Right forelimb (tissue), 1 donor: ENCODE measurements around the gene SAP30BP.

ENCODE experiments used
- DNase-seq: peaks from one replicate; pipeline ENCODE4 v3.0.0-alpha.2; 2018

The SAP30BP gene

DNA sequence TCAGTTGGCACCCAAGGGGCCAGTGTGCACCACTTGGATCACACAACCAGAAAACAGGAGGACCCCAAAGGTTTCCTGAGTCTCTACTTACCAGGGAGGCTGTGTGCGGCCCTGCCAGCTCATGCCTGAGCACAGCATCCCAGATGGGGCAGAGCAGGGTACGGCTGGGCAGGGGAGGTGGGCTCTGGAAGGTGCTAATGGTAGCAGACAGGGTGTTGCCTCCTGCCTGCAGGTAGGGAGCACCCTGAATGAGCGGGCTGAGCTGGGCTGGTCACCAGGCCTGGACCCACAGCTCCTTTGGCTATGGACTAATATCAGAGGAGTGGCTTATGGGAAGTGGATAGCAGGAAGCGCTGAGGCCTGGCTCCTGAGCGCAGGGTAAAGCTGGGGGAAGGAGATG, 14.8 kb upstream of the SAP30BP start:
- no peak for DNase-seq

- DNase-seq: no peak
These were observed 14.1 kb upstream of the SAP30BP start for GRCh38 chr17:75652934-75653549.

DNA sequence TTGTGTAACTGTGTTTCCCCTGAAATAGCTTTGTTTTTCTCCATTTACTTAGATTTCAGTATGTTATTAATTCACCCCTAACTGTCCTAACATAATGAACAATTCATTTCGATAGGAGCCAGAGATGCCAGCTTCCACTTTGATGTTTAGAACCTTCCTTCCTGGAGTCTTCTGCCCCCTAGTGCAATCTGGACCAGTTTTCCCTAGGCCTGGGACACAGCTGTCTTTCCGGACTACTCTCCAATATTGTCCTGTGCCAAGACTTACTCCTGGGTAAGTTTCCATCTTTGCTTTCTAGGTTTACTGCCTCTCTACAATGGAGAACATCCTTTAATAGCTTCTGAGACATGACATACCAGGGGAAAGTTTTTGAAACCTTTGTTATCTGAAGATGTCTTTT, 13.0 kb upstream of the SAP30BP start:
- DNase-seq: no peak

DNA sequence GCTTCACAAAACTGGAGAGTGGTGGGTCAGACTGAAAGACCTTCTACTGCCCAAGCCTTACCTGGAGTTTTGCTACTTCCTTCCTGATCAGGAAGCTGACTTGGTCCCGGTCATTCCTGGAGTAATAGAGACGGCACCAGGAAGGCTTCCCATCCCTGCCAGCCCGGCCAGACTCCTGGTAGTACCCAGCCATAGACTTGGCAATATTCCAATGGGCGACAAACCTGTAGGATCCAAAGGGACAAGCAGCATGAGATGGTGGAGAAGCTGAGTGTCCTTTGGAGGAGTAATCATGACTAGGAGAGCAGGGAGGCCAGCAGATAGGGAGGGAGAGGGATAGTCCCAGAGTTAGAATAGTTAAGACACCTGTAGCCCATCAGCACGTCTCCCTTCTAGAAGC, 8.9 kb upstream of the SAP30BP start:
- DNase-seq: no peak

DNA sequence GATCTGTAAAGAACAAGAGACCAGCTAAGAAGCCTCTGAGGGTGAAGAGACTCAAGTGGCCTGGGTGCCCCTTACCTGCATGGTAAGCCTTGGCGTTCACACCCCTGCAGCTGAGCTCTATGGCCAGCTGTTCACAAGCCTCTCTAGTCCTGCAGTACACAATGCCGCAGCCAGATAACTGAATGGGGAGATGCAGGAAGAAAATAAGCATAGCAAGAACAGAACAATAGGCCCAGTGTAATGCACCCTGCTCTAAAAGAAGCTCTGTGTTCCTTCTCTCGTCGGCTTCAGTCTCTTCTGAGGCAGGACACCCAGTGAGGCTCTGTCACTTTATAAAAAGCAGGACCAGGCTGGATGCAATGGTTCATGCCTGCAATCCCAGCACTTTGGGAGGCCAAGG, 5.6 kb upstream of the SAP30BP start:
- DNase-seq: no peak

GRCh38 chr17:75662511-75662910, 4.6 kb upstream of the SAP30BP start:
- no peak for DNase-seq

DNA sequence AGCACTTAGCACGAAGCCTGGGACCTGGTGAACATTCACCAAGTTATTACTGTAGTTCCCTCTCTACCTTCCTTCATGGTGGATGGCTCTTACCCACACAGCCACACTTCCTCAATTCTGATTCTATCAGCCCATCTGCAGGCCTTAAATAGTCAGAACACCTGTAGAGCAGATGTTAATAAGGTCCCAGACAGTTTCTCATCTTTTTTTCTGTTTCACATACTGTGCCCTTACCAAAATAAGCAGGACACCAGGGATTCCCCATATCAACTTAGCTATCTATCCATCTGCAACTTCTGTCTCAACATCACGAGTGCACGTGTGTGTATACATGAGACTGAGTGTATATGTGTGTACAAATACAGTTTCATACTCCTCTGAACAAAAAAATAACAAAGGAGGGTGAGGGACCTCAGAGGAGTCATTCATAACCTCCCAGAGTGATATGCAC, 3.0 kb upstream of the SAP30BP start:
- no peak for DNase-seq

DNA sequence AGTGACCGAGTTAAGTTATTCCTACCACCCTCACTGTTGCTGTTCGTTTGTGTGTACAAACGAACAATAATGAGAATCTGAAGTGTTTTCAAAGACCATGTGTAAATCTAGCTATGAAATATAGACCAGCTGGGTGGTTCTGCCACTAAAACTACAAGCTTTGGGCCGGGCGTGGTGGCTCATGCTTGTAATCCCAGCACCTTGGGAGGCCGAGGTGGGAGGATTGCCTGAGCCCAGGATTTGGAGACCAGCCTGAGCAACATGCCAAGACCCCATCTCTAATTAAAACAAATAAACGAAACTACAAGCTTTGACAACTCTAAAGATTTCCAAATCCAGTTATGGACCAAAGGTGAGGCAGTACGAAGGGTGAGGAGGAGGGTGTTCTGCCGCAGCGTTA, 1.2 kb upstream of the SAP30BP start:
- no peak for DNase-seq

DNA sequence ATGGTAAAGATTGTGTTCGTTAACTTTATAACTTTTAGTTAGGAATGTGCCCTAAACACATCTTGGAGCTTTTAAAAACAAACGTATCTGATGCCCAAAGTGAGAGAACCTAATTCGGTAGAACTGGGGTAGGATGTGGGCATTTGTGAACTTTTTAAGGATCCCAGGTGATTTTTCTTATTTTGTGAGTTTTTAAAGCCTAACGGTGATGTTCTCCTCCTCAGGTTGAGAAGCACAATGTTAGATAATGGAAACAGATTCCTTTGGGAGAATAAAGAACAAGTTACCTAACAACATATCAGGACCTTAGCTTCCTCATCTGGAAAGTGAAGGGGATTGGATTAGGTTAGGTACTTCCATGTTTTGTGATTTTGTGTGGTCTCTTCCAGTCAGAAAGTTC, 687 bp downstream of the SAP30BP start:
- DNase-seq: no peak

DNA sequence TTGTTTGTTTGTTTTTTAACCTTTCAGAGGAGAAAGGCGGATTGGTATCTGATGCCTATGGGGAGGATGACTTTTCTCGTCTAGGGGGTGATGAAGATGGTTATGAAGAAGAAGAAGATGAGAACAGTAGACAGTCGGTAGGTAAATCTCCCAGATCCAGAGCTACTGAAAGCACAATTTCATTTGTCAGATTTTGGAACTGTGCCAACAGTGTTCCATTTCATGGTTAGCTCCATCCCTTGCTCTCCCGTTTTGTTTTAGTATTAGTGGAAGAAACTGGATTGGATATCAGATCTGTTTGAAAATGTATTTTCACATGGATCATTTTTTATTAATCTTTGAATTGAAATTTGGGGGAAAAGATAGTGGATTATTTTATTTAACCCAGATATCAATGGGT, 1.4 kb downstream of the SAP30BP start:
- no peak for DNase-seq

- DNase-seq: no peak
These were observed 3.7 kb downstream of the SAP30BP start for GRCh38 chr17:75670868-75671267.

- no peak for DNase-seq
These were observed 4.9 kb downstream of the SAP30BP start for GRCh38 chr17:75672011-75672410.

- no peak for DNase-seq
These were observed 6.3 kb downstream of the SAP30BP start for GRCh38 chr17:75673487-75673886.

GRCh38 chr17:75676461-75676860, 9.3 kb downstream of the SAP30BP start:
- DNase-seq: no peak

DNA sequence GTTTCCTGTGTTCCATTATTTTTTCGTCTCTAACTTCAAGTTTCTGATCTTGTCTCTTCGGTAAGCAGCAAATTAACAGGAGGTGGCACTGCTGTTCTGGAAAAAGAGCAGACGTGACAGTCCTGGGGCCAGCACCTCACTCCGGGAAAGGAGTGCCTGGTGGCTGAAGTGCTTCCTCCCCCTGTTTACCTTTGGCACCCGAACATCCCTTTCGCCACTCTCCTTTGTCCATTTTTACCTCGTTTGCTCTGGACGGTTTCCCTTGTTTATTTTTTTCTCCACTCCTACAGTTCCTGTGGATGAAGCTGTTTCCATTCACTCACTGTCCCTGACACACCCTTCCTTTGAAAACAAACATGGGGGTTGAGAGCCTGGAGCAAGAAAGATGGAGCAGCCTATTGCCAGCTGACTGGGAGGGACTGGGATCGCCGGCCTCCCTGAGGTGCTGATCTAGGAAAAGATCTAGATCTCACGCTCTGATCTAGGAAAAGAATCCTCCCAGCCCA, 12.6 kb downstream of the SAP30BP start:
- DNase-seq: no peak

- no peak for DNase-seq
These were observed 13.3 kb downstream of the SAP30BP start for GRCh38 chr17:75680431-75680830.

DNA sequence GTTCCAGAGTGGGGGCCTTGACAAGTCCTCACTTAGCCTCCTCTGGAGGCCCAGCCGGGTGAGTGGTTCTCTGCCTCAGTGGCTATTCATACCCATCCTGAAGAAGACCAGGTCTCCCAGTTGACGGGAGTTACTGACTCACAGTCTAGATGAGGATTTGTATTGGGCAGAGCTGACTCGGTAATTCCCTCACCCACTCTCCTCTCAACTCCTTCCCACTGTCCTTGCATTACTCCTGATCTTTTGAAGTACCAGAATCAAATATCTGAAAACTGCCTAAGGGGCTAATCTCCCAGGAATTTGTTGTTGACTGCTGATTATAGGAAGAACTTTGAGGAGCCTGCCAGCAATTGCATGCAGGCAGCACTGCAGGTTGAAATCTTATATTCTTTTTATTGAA, 14.2 kb downstream of the SAP30BP start:
- DNase-seq: no peak

- no peak for DNase-seq
These were observed 16.4 kb downstream of the SAP30BP start for GRCh38 chr17:75683583-75683982.

DNA sequence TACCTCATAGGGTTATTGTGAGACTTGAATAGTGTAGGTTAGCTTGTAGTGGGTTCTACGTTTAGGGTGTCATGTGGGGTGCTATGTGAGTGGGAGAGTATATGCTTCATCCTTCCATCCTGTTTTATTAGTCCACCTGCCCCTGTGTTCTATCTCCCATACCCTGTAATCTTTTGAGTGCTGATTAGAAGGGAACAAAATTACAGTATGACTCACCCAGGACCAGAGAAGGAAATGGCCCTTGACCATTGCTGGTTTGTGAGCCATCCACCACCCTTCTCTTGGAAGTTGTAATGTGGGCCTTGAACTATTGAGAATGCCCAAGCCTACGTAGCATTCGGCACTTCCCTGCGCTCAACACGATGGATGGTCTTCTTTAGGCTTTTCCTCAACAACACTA, 17.1 kb downstream of the SAP30BP start:
- DNase-seq: no peak

GRCh38 chr17:75684924-75685323, 17.8 kb downstream of the SAP30BP start:
- no peak for DNase-seq

DNA sequence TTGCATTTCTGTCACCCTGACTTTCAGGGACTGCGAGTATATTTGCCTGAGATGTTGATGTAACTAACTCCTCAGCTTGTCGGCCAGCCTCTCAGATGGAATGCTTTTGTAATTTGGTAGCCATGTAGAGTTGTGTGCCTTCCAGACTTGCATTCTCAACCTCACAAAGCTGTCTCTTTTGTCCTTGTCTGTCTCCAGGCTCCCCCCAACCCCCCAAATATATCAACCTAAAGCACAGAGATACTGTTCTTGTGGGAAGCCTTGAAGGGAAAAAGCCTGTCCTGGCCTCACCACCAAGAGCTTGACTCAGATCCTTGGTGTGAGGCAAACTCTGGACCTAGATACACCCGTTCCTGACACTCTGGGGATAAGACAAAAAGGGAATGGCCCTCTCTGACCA, 18.4 kb downstream of the SAP30BP start:
- no peak for DNase-seq

GRCh38 chr17:75688209-75688825, 21.2 kb downstream of the SAP30BP start:
- no peak for DNase-seq

GRCh38 chr17:75689441-75689873, 22.3 kb downstream of the SAP30BP start:
- no peak for DNase-seq

- DNase-seq: no peak
These were observed 24.2 kb downstream of the SAP30BP start for GRCh38 chr17:75691371-75691791.
